Measurements from ENCODE around the gene RHCG.
A peak's percentile ranks its signal among the peaks of the same experiment; 100 is the strongest.

Gene RHCG

DNA sequence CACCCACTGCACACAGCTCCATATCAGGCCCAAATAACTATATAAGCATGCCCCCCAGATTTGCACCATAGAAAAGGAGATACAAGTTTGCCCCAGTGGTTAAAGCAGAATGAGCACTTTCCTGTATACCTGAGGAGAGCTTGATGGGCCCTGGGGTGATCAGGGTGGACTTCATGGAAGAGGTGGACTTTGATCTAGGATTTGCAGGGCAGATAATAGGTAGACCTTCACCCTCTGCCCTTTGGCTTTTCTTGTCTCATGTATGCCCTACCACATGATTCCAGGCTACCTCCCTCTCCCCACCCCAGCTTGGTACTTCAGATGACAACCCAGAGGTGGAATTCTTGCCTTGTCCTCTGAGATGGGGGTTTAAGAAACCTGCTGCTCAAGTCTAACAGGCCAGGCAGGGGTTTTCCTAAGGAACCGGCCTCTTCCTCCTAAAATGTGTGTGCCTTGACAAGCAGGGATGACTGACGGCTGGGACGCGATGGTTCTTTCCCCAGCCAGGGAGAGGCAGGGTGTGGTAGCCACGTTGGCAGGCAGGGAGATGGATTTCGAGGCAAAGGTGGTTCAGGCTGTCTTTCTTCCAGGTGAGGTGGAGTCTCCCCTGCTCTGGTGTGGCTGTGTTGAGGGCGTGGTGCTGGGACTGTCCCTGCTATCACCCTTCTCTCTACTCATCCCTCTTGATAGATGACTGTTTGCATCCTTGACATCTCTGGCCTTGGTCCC is 6.6 kb upstream of the RHCG start:
- DNase-seq: no peak

GRCh38 chr15:89501646-89502045 is 5.3 kb upstream of the RHCG start:
- DNase-seq: no peak

DNA sequence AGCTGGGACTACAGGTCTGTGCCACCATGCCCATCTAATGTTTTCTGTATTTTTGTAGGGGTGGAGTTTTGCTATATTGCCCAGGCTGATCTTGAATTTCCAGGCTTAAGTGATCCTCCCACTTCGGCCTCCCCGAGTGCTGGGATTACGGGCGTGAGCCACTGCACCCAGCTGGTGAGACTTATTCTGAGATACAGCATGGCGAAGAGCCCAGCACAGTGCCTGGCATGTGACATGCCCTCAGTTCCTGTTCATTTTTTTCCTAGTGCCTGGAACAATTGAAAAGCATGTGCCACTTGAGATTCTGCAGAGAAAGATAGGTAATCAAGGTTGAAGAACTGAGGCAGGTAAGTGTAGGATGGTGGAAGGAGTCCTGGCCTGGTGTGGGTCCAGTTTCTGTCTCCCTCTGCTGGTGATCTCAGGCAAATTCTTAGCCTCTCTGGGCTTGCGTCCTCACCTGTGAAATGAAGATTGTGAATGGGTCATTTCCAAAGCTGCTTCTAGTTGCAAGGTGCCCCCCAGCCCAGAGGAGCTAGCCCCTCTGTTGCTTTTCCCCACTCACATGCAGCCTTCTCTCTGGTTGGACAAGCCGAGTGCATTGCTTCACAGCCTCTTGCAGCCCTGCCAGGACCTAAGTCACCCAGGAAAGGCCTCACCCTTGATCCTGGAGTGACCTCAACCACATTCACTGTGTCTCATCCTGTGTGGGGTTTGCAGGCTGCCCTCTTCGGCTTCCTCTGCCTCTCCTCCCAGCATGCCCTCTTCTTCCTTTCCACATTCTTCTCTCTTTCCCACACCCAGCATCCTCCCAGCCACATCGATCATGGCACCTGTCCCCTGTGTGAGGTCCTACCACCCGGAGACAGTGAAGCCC is 4.3 kb upstream of the RHCG start:
- DNase-seq: no peak

GRCh38 chr15:89499156-89499555 is 2.8 kb upstream of the RHCG start:
- no peak for DNase-seq

DNA sequence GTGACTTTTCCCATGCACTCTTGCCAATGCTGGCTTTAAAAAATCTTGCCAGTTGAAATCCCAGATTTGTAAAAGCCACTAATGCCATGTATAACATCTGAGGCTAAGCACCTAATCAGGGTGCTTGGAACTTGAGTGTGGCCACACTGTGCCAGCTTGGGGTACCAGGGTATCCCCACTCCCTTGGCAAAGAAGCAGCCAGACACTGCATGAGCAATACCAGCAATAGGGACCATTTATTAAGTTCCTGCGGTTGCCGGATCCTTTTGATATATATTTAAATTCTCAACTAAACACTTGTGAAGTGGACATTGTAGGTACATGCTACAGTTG is 2.2 kb upstream of the RHCG start:
- no peak for DNase-seq

DNA sequence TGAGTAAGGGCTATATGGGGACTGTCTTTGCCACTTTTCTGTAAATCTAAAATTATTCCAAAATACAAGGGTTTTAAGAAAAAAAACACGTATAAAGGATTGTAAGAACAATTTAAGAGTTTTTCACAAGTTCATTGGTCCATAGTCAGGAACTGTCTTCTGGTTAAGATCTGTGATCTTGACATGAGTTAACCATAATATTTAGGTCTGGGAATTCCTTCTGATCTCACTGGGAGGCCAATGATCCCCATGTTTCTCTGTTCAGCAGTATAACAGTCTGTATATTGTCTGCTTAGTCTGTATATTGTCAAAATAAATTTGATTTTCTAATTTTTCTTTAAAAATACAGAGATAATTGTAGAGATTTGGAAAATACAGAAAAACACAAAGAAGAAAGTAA is 848 bp upstream of the RHCG start:
- DNase-seq: no peak

DNA sequence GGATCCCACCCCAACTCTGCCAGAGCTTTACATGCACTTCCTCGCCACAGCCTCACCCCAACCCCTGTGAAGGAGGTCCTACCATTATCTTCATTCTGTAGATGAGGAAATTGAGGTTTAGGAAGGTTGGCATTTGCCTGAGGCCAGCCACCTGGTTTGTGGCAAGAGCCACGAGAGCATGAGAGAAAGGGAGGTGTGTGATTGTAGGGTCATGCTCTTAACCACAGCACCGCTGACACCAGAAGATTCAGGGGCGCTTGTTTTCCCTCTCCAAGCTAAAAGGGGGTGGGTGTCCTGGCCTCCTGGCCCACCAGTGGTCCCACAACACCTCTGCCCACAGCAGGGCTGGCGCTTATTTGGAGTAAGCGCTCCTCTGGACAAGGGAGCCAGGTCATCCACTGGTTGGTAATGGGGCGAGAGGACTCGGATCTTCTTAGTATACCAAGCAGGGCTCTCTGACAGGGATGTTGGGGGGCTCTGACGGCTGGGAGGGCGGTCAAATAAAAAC is 691 bp downstream of the RHCG start:
- DNase-seq: no peak

DNA sequence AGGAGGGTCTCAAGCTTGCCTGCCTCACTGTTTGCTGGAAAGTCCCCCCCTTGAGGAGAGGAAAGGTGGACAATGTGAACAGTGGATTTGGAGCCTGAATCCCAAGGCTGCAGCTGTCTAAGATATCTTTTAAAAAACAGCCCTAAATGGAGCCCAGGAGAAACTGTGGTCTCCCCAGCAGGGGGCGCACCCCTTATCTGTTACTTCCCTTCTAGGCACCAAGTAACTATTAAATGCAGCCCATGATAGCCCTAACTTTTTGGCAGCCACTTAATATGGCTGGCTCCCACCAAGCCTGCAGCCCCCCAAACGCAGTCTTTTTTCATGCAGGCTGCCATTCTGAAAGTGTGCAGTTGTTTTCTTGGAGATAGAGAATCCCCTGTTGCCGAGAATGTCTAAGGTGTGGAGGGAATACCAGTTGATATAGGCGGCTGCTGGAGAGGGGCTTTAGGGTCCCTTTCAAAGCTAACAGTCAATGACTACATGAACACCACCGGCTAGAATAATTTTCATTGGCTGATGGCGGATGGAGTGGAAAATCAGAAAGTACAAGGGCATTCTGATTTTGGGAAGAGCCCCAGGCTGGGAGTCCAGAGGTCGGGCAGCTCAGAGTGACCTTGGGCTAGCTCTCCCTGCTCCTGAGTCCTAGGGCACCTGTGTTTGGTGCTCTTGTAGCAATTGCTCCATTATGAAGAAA is 1.3 kb downstream of the RHCG start:
- no peak for DNase-seq

DNA sequence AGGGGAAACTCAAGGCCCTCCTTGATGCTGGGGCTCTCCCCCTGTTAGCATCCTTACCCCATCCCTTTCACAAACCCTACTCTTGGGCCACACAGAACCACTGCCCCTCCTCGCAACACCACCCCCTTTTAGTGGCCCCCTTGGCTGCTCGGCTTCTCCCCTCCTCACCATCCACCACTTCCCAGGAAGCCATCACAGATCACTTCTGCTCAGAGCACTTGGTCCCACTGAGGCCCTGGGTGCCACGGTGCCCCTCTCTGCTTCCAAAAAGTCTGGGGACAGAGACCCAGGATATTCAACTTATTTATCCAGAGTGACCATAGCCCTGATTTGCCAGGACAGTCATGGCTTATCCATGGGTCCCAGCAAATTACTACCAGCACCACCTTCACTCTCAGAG is 2.4 kb downstream of the RHCG start:
- no peak for DNase-seq

DNA sequence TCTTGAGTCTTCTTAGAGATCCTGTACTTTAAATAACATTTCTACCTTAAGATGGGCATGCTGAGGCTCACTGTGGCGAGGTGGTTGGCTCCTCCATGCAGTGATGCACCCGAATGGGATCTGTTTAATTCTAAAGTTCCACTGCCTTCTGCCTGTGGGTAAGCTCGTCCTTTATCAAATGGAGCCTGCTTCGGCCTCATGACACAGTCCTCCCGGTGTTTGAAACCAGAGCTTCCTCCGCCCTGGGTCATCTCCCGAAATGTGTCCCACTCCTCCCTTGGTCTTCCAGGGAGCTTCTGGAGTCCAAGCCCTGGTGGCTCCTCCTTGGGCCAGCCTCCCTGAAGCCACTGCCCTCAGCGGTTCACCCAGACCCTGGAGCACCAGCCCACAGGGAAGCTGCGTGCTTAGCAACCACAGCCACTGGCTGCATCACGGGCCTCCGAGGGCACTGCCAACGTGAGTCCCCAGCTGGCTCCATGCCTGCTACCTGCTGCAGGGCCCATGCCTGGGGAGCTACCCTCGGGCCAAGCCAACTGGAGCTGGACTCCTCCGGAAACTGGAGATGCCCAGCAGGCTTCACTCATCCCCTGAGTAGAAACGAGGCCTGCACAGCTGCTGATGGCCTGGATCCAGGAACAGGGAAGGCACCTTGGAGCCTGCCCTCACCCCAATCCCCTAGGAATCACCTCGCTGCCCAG is 3.3 kb downstream of the RHCG start:
- DNase-seq: no peak

DNA sequence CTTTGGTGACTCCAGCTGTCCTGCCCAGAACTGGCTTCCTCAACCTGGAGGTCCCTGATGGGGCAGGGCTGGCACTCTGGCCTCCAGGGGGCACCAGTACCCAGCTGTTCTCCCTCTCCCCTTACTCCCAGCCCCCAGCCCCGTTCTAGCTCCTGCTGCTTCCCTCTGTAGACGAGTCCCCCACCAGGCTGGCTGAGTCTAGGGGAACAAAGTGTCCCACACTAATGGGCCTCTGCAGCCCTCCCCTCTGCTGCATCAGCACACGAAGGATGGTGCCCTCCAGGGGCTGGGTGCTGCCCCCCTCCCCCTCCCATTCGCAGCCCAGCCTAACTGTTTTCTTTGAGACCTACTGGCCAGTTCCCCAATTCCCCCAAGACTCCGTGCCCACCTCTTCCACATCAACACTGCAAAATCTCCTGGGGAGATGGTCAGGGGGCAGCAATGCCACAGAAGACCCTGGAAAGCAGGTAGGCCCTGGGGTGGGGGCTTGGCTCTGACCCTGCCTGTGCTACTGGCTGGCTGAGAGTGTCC is 4.2 kb downstream of the RHCG start:
- DNase-seq: no peak

DNA sequence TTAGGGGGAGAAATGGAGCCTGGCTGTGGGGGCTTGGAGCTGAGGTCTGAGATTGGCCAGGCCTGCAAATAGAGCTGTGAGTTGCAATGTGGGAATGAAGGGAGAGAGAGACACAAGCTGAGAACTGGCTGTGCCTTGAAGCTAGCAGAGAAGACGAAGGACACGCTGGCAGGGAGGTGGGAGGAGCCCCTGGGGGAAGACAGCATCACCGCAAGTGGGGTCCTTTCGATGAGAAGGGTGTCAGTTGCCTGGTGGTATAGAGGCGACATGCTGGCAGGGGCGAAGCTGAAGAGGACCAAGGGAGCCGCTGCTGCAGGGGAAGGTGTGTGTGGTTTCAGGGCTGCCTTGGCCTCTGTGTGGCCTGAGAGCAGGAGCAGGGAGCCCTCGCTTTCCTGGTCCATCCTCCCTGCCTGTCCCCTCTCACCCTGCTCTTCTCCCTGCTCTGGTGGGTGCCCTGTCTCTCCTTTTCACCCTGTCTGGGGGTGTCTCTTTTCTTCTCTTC is 5.5 kb downstream of the RHCG start:
- DNase-seq: no peak

- no peak for DNase-seq
Measured at GRCh38 chr15:89490081-89490813, 6.1 kb downstream of the RHCG start.

GRCh38 chr15:89489376-89489775 is 7.0 kb downstream of the RHCG start:
- DNase-seq: no peak

DNA sequence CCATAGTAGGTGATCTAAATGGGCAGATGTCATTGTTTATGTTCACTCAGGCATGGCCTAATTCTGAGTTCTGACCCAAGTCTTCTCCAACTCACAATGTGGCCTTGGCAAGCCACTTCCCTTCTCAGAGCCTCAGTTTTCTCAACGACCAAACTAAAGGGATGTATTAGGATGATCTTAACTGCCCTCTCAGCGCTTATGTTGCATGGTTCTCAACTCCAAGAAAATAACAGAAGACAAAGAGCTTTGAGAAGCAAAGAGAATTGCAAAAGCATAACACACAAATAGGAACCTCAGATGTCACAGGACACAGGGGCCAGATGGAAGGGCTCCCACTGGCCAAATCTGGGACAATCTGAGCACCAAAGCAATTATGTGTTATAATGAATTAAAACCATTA is 8.6 kb downstream of the RHCG start:
- no peak for DNase-seq

- peak; percentile 6 for DNase-seq
Measured at GRCh38 chr15:89486726-89487050, 9.7 kb downstream of the RHCG start.

- DNase-seq: no peak
Measured at GRCh38 chr15:89483079-89483478, 13.3 kb downstream of the RHCG start.

DNA sequence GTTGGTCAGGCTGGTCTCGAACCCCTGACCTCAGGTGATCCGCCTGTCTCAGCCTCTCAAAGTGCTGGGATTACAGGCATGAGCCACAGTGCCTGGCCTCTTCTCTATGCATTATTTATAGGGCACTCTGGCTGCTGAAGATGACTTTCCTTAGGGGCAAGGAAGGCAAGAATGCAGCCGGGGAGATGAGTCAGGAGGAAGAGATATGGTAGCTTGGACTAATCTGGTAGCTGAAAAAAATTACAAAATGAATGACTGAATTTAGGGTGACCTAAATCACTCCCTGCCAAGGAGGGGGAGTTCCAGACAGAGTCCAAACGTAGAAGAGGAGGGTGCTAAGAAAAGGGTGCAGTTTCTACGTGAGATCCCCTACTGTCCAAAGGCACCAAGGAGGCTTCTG is 14.2 kb downstream of the RHCG start:
- no peak for DNase-seq

- DNase-seq: no peak
Measured at GRCh38 chr15:89480505-89480904, 15.9 kb downstream of the RHCG start.

GRCh38 chr15:89479173-89479572 is 17.2 kb downstream of the RHCG start:
- no peak for DNase-seq

DNA sequence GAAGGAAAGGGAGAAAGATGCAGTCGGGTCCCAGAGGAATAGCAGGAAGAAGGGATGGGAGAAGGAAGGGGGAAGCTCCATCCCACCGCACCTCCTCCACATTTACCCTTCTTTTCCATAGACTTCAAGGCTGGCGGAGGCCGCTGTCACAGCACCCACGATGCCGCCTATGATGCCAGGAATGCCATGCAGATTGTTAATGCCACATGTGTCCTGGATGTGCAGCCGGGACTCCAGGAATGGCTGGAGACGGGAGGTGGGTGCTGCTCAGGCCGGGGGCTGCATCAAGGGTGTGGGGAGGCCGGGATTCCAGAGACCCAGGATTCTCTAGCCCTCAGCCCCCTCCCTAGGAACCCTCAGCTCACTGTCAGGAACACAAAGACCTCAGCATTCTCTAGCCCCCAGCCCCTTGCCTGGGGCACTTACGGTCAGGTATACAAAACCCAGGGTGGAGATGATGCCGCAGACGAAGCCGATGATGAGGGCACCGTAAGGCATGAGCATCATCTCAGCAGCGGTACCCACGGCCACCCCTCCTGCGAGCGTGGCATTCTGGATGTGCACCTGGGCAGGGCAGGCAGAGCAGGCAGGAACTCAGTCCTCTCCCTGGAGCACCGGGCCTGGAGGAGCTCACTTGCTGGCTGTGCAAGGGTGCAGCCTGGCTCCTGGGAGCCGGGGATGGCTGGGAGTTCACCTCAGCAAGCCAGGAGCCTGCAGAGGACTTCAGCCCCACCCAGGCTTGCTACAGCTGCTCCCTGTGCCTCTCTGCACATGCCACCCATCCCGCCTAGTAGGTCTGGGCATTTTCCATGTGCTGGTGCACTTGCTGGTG is 18.8 kb downstream of the RHCG start:
- no peak for DNase-seq

Measured in activated CD4-positive, alpha-beta T cell treated with anti-CD3 and anti-CD28 coated beads, Interleukin-2, amount 50 U/mL, for 1 hour (primary cell).